WI38 (cell line): ENCODE measurements around the gene GLOD5.

Experiments used
- H3K4me3 ChIP-seq: 2 replicates; pipeline ENCODE4 v1.5.1; 2011; ENCODE audit warnings: low read depth, mild to moderate bottlenecking, control low read depth, low read length
- TF ChIP-seq, protein P1 (sequence below): IDR thresholded peaks from 2 replicates; pipeline ENCODE4 v1.5.1; 2012; ENCODE audit warnings: low read depth, mild to moderate bottlenecking, control low read depth, low read length

The GLOD5 gene

DNA sequence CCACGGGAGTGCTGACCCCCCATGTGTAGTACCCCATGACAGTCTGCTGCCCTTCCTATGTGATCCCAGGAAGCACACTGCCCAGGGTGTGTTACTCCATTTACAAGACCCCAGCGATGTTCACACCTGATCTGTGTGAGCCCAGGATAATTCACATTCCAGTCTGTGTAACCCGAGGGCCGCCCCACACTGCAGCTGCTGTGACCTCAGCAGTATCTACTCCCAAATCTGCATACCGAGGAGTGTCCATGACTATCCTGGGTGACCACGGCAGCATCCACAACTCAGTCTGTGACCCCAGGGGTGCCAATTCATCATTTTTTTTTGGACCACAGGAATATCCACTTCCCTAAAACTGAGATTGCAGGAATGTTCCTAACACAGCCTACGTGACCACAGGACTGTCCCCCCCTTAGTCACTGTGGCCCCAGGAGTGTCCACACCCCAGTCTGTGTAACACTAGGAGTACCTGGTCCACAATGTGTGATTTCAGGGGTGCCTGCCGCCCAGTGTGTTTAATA, 7.8 kb upstream of the GLOD5 start:
- TF ChIP-seq, protein P1, sequence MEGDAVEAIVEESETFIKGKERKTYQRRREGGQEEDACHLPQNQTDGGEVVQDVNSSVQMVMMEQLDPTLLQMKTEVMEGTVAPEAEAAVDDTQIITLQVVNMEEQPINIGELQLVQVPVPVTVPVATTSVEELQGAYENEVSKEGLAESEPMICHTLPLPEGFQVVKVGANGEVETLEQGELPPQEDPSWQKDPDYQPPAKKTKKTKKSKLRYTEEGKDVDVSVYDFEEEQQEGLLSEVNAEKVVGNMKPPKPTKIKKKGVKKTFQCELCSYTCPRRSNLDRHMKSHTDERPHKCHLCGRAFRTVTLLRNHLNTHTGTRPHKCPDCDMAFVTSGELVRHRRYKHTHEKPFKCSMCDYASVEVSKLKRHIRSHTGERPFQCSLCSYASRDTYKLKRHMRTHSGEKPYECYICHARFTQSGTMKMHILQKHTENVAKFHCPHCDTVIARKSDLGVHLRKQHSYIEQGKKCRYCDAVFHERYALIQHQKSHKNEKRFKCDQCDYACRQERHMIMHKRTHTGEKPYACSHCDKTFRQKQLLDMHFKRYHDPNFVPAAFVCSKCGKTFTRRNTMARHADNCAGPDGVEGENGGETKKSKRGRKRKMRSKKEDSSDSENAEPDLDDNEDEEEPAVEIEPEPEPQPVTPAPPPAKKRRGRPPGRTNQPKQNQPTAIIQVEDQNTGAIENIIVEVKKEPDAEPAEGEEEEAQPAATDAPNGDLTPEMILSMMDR = no peak
- H3K4me3 ChIP-seq = no peak overlapping the region

DNA sequence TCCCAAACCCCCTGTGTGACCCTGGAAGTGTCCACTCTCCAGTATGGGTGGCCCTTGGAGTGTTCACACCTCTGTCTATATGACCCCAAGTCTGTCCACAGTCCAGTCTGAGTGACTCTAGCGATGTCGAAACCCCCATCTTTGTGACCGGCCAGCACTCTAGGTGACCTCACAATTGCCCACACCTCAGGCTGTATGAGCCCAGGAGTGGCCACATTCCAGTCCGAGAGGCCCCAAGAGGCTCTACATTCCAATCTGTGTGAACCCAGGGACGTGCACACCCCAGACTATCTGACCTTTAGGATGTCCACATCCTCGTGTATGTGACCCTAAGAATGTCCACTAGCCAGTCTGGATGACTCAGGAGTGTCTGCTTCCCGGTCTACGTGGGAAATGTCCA, 7.3 kb upstream of the GLOD5 start:
- TF ChIP-seq, protein P1 = no peak
- no peak overlapping the region for H3K4me3 ChIP-seq

DNA sequence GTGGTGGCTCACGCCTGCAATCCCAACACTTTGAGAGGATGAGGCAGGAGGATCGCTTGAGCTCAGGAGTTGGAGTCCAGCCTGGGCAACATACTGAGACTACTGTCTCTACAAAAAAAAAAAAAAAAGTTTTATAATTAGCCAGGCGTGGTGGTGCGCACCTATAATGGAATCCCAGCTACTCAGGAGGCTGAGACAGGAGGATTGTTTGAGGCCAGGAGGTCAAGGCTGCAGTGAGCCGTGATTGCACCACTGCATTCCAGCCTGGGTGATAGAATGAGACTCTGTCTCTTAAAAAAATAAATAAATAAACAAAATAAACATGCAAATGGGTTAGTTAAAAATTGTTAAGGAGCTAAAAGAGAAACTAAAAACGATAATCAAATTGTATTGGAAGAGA, 7.7 kb downstream of the GLOD5 start:
- TF ChIP-seq, protein P1 = no peak
- H3K4me3 ChIP-seq = no peak overlapping the region

DNA sequence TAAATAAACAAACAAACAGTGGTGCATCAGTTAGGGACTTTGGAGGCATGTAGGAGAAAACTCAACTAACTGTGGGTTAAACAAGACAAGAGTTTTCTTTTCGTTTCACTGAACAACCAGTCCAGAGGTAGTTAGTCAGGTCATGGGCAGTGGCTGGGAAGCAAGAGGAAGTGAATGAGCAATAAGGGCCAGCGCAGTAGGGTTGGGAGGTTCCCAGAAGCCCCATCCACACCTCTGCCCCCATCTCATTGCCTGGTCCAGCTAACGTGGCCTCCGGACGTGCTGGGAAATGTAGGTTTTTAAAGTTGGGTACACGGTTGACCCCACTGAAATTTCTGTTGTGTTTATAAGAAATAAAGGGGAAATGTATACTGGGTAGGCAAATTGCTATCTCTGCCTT, 8.7 kb downstream of the GLOD5 start:
- TF ChIP-seq, protein P1 = no peak
- H3K4me3 ChIP-seq = no peak overlapping the region

DNA sequence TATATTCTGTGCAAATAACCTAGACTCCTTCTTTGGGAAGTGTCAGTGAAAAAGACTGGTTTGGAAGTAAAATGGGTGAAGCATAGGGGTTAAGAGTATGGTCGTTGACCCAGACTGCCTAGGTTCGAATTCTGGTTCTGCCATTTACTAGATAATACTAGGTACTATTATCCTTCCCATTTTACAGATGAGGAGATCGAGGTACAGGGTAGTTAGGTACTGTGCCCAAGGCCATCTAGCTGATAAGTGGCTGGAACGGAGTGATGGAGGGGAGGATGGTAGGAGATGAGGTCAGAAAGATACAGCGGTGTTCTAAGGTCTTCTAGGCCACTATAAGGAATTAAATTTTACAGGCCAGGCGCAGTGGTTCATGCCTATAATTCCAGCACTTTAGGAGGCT, 11.1 kb downstream of the GLOD5 start:
- TF ChIP-seq, protein P1 = no peak
- H3K4me3 ChIP-seq = no peak overlapping the region

DNA sequence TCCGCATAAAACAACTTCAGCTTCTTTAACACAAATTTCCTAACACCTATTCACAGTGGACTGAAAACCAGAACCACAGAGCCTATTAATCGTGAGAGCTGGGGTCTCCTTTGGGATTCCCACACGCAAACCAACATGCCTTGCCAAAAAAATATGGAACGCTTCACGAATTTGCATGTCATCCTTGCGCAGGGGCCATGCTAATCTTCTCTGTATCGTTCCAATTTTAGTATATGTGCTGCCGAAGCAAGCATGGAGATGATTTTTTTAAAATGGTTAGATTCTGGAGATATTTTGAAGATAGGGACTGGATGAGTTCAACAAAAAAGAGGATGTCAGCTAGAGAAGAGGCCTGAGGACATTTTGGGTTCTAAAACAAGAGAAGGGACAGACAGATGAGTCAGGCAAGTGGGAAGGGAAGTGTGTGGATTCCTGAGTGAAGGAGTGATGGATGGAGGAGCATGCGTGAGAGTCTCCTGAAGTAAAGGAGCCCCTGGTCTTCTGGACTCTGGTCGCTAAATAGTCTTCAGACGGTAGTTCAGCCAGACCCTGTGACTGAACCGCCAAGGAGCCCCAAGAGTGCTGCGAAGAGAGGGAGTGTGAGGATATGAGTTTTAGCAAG, 15.4 kb downstream of the GLOD5 start:
- H3K4me3 ChIP-seq = no peak overlapping the region
- TF ChIP-seq, protein P1 = no peak

DNA sequence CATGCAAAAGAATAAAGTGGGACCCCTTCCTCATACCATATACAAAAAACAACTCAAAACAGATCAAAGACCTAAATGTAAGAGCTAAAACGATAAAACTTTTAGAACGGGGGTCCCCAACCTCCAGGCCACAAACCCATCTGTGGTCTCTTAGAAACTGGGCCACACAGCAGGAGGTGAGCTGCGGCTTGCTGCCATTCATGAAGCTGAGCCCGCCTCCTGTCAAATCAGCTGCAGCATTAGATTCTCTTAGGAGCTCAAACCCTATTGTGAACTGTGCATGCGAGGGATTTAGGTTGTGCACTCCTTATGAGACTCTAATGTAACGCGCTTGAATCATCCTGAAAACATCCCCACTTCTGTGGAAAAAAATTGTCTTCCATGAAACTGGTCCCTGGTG, 17.9 kb downstream of the GLOD5 start:
- no peak overlapping the region for H3K4me3 ChIP-seq

More for the DNA sequence above, 17.9 kb downstream of the GLOD5 start:
- TF ChIP-seq, protein P1 = no peak
